Mononuclear cell (primary cell): ENCODE results near the gene DYNC1I2. TPM values are rescaled to one million over a fixed set of nuclear protein-coding genes. Genes with fewer than 3 reads are reported as not detected.

Source experiments
- H3K27me3 ChIP-seq: 2 replicates; pipeline ENCODE4 v1.6.0; 2011; ENCODE audit warnings: low read length, control low read depth; ENCODE audit not compliant: insufficient read depth
- H3K4me1 ChIP-seq: 2 replicates; pipeline ENCODE4 v1.5.1; 2011; ENCODE audit warnings: mild to moderate bottlenecking, low read length, control low read depth; ENCODE audit not compliant: insufficient read depth
- H3K4me3 ChIP-seq: 2 replicates; pipeline ENCODE4 v1.5.1; 2011; ENCODE audit warnings: mild to moderate bottlenecking, low read length, moderate library complexity
- H3K9me3 ChIP-seq: 2 replicates; pipeline ENCODE4 v1.5.1; 2011; ENCODE audit warnings: low read depth, mild to moderate bottlenecking, control low read depth, low read length
- total RNA-seq: library from RNA; depleted of rRNA; stranded (reverse); fragments of >200 nt; gene quantifications from one replicate; pipeline ENCODE4 v1.2.3, GENCODE V29; 2012

DYNC1I2 gene
- 16.9 TPM for total RNA-seq

- Histone ChIP-seq H3K27me3 (no peaks in the 10 kb centered on the region), H3K4me1 (peaks cover 17% of the 10 kb centered on the region)
Measured at GRCh38 chr2:171687287-171688128, at the start of gene DYNC1I2. DYNC1I2 (plus strand) TSS chr2:171687469; CDS start chr2:171690156, 2,687 bp downstream.

GRCh38 chr2:171651667-171652415, 35.4 kb upstream of the DYNC1I2 start:
- no peak overlapping the region for H3K4me3 ChIP-seq
- H3K4me1 ChIP-seq: peaks cover 10% of the 10 kb centered on the region
- H3K9me3 ChIP-seq: no peaks in the 10 kb centered on the region
- peaks cover 7% of the 10 kb centered on the region for H3K27me3 ChIP-seq

More at GRCh38 chr2:171687287-171688128, at the start of gene DYNC1I2:
- Histone ChIP-seq H3K4me3 (peak within 1 kb of the TSS; percentile 88), H3K9me3 (no peaks in the 10 kb centered on the region)

- no peaks in the 10 kb centered on the region for H3K9me3 ChIP-seq
Measured at GRCh38 chr2:171652416-171652785, 34.9 kb upstream of the DYNC1I2 start.

GRCh38 chr2:171655586-171655985, 31.7 kb upstream of the DYNC1I2 start:
- H3K27me3 ChIP-seq: peaks cover 4% of the 10 kb centered on the region
- no peak overlapping the region for H3K4me3 ChIP-seq
- no peaks in the 10 kb centered on the region for H3K9me3 ChIP-seq
- H3K4me1 ChIP-seq: peaks cover 10% of the 10 kb centered on the region

More at GRCh38 chr2:171652416-171652785, 34.9 kb upstream of the DYNC1I2 start:
- Histone ChIP-seq H3K4me3 (no peak overlapping the region), H3K27me3 (peaks cover 7% of the 10 kb centered on the region), H3K4me1 (peaks cover 10% of the 10 kb centered on the region)

- Histone ChIP-seq H3K4me1 (no peaks in the 10 kb centered on the region), H3K4me3 (no peak overlapping the region), H3K9me3 (no peaks in the 10 kb centered on the region), H3K27me3 (peaks cover 10% of the 10 kb centered on the region)
Measured at GRCh38 chr2:171667041-171667440, 20.2 kb upstream of the DYNC1I2 start.

GRCh38 chr2:171668183-171668582, 19.1 kb upstream of the DYNC1I2 start:
- no peak overlapping the region for H3K4me3 ChIP-seq
- H3K4me1 ChIP-seq: no peaks in the 10 kb centered on the region
- H3K27me3 ChIP-seq: peaks cover 6% of the 10 kb centered on the region
- no peaks in the 10 kb centered on the region for H3K9me3 ChIP-seq

GRCh38 chr2:171669121-171669520, 18.1 kb upstream of the DYNC1I2 start:
- Histone ChIP-seq H3K4me1 (no peaks in the 10 kb centered on the region), H3K4me3 (no peak overlapping the region), H3K27me3 (peaks cover 6% of the 10 kb centered on the region), H3K9me3 (no peaks in the 10 kb centered on the region)

- no peaks in the 10 kb centered on the region for H3K9me3 ChIP-seq
- H3K27me3 ChIP-seq: peaks cover 6% of the 10 kb centered on the region
- H3K4me1 ChIP-seq: no peaks in the 10 kb centered on the region
- no peak overlapping the region for H3K4me3 ChIP-seq
Measured at GRCh38 chr2:171670655-171671054, 16.6 kb upstream of the DYNC1I2 start.

- Histone ChIP-seq H3K4me1 (no peaks in the 10 kb centered on the region), H3K27me3 (peaks cover 6% of the 10 kb centered on the region), H3K4me3 (no peak overlapping the region), H3K9me3 (no peaks in the 10 kb centered on the region)
Measured at GRCh38 chr2:171671867-171672266, 15.4 kb upstream of the DYNC1I2 start.

GRCh38 chr2:171673905-171674304, 13.4 kb upstream of the DYNC1I2 start:
- no peaks in the 10 kb centered on the region for H3K9me3 ChIP-seq
- no peaks in the 10 kb centered on the region for H3K4me1 ChIP-seq
- peaks cover 4% of the 10 kb centered on the region for H3K27me3 ChIP-seq

GRCh38 chr2:171675810-171676345, 11.4 kb upstream of the DYNC1I2 start:
- Histone ChIP-seq H3K4me3 (no peak overlapping the region), H3K4me1 (no peaks in the 10 kb centered on the region), H3K27me3 (no peaks in the 10 kb centered on the region), H3K9me3 (no peaks in the 10 kb centered on the region)

More at GRCh38 chr2:171673905-171674304, 13.4 kb upstream of the DYNC1I2 start:
- no peak overlapping the region for H3K4me3 ChIP-seq

- no peaks in the 10 kb centered on the region for H3K9me3 ChIP-seq
- no peaks in the 10 kb centered on the region for H3K4me1 ChIP-seq
- H3K4me3 ChIP-seq: no peak overlapping the region
- no peaks in the 10 kb centered on the region for H3K27me3 ChIP-seq
Measured at GRCh38 chr2:171678619-171679018, 8.7 kb upstream of the DYNC1I2 start.

- Histone ChIP-seq H3K4me3 (peak overlapping the region; percentile 88), H3K27me3 (no peaks in the 10 kb centered on the region), H3K4me1 (peaks cover 17% of the 10 kb centered on the region), H3K9me3 (no peaks in the 10 kb centered on the region)
Measured at GRCh38 chr2:171688129-171688465, 828 bp downstream of the DYNC1I2 start.

GRCh38 chr2:171692331-171692730, 5.1 kb downstream of the DYNC1I2 start:
- Histone ChIP-seq H3K27me3 (no peaks in the 10 kb centered on the region), H3K9me3 (no peaks in the 10 kb centered on the region), H3K4me3 (no peak overlapping the region), H3K4me1 (peaks cover 14% of the 10 kb centered on the region)
